Frontal cortex (tissue), 4 donors: Measurements from ENCODE around the gene FFAR4. TPM values are rescaled to one million over a fixed set of nuclear protein-coding genes. Genes with fewer than 3 reads are reported as not detected.
A peak's percentile ranks its signal among the peaks of the same experiment; 100 is the strongest.
"Not testable (repeated sequence)": the region's sequence is repeated elsewhere in the genome, so short reads cannot be mapped to it uniquely, and the experiment has no call there.

Experiments
- DNase-seq, 2 donors: peaks; one replicate each; pipeline ENCODE4 v3.0.0; 2012; ENCODE audit warnings: low spot score in 2 of 2
- FAIRE-seq: peaks from 2 replicates; lab custom pipeline; 2012; peaks lifted over from hg19 to GRCh38; lab: Jason Lieb, UNC
- total RNA-seq: library from RNA; depleted of rRNA; stranded (reverse); fragments of >200 nt; gene quantifications from one replicate; pipeline ENCODE4 v1.2.3, GENCODE V29; 2014
- donor health status: control.
- donor health status: control.
- donor health status: control.

The FFAR4 gene
- total RNA-seq: not detected

- DNase-seq: peak; percentile 33 to 45
- no peak for FAIRE-seq
These were observed at the start of gene FFAR4 for GRCh38 chr10:93566435-93567276. FFAR4 (plus strand) TSS chr10:93566665; CDS start chr10:93566721, 56 bp downstream.

GRCh38 chr10:93518531-93518930 is 47.9 kb upstream of the FFAR4 start:
- FAIRE-seq (no peak), DNase-seq (no peak)

GRCh38 chr10:93535293-93535692 is 31.2 kb upstream of the FFAR4 start:
- FAIRE-seq (no peak), DNase-seq (no peak)

GRCh38 chr10:93540871-93541270 is 25.6 kb upstream of the FFAR4 start:
- not testable (repeated sequence) for DNase-seq, FAIRE-seq

- no peak for DNase-seq
- no peak for FAIRE-seq
These were observed 24.8 kb upstream of the FFAR4 start for GRCh38 chr10:93541402-93542357.

- FAIRE-seq (no peak), DNase-seq (no peak)
These were observed 24.1 kb upstream of the FFAR4 start for GRCh38 chr10:93542358-93542791.

- not testable (repeated sequence) for FAIRE-seq, DNase-seq
These were observed 19.5 kb upstream of the FFAR4 start for GRCh38 chr10:93546995-93547394.

GRCh38 chr10:93547522-93547921 is 18.9 kb upstream of the FFAR4 start:
- DNase-seq: no peak
- no peak for FAIRE-seq

- no peak for DNase-seq
- no peak for FAIRE-seq
These were observed 17.9 kb upstream of the FFAR4 start for GRCh38 chr10:93548376-93549071.

GRCh38 chr10:93550606-93551005 is 15.9 kb upstream of the FFAR4 start:
- no peak for FAIRE-seq
- DNase-seq: no peak

GRCh38 chr10:93552780-93553179 is 13.7 kb upstream of the FFAR4 start:
- FAIRE-seq: no peak
- no peak for DNase-seq

- DNase-seq (no peak), FAIRE-seq (no peak)
These were observed 12.8 kb upstream of the FFAR4 start for GRCh38 chr10:93553482-93554315.

GRCh38 chr10:93554316-93554663 is 12.2 kb upstream of the FFAR4 start:
- FAIRE-seq: no peak

GRCh38 chr10:93554760-93555432 is 11.6 kb upstream of the FFAR4 start:
- no peak for FAIRE-seq

More at GRCh38 chr10:93554316-93554663, 12.2 kb upstream of the FFAR4 start:
- DNase-seq: no peak

GRCh38 chr10:93559490-93559889 is 7.0 kb upstream of the FFAR4 start:
- DNase-seq (no peak), FAIRE-seq (no peak)

More at GRCh38 chr10:93554760-93555432, 11.6 kb upstream of the FFAR4 start:
- peak in 1 of 2 donors; percentile 49 for DNase-seq

- DNase-seq (no peak), FAIRE-seq (no peak)
These were observed 5.9 kb upstream of the FFAR4 start for GRCh38 chr10:93560541-93560940.

- no peak for DNase-seq
- no peak for FAIRE-seq
These were observed 1.0 kb upstream of the FFAR4 start for GRCh38 chr10:93565446-93565845.

GRCh38 chr10:93567277-93568104 is 1.0 kb downstream of the FFAR4 start:
- DNase-seq (no peak), FAIRE-seq (no peak)
